ENCODE data around the gene TLR6. TPM values are rescaled to one million over a fixed set of nuclear protein-coding genes. Genes with fewer than 3 reads are reported as not detected.
A peak's percentile ranks its signal among the peaks of the same experiment; 100 is the strongest.

TLR6 gene
- total and polyA plus RNA-seq, 5 donors from 2014 or later, result 0.39 to 2.3 (median 0.85) TPM

DNA sequence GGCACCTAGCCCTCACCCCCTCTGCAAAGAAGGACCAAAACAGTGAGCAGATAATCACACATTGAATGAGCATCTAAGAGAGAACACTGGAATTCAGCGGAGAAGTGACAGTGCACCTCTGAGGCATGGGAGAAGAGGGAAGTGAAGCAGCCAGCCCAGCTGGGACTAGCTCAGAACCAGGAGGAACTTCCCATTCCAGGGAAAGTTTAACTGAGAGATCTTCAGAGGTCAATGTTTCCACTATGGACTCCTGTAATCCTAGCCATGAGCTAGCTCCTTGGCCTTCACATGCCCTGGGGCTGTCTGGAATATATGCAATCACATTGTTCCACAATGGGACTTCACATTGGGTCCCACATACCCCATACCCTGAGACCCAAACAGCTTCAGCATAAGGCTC, 24.4 kb downstream of the TLR6 start:
- DNase-seq (no peak), ATAC-seq (ENCODE audit: low read depth in 2 of 2) (no peak)
- H3K36me3 Mint-ChIP-seq, result peaks cover 22% of the 10 kb centered on the region
- peaks cover 10 to 12% of the 10 kb centered on the region in 2 experiments for H3K9me3 ChIP-seq (ENCODE audit: control insufficient read depth in 2 of 2, low read length in 2 of 2)
- H3K27me3 ChIP-seq (ENCODE audit: control insufficient read depth, insufficient read depth, low read length), result no peaks in the 10 kb centered on the region
- no peak overlapping the region for H3K27ac ChIP-seq (ENCODE audit: insufficient read depth, low read length, poor library complexity, severe bottlenecking)
- peaks cover 0 to 19% (median under 1%) of the 10 kb centered on the region in 4 donors for H3K4me1 Mint-ChIP-seq
- H3K4me3 ChIP-seq (ENCODE audit: low read depth, low read length), result no peak overlapping the region
- H3K4me1 ChIP-seq (ENCODE audit: control insufficient read depth, insufficient read depth, low read length, poor library complexity, severe bottlenecking), result peaks cover 2% of the 10 kb centered on the region
- no peaks in the 10 kb centered on the region for H3K36me3 ChIP-seq (ENCODE audit: control insufficient read depth, insufficient read depth, low read length)
- no peak overlapping the region for H3K27ac Mint-ChIP-seq
- H3K4me3 Mint-ChIP-seq, result no peak overlapping the region
- no peaks in the 10 kb centered on the region for H3K27me3 Mint-ChIP-seq
- peaks cover 0 to 21% (median 8%) of the 10 kb centered on the region in 7 donors for H3K9me3 Mint-ChIP-seq

- Mint-ChIP-seq H3K9me3 (peaks cover 0 to 21% (median 8%) of the 10 kb centered on the region in 7 donors), H3K4me1 (peaks cover 0 to 13% (median 0%) of the 10 kb centered on the region in 4 donors), H3K36me3 (peaks cover 25% of the 10 kb centered on the region), H3K4me3 (no peak overlapping the region), H3K27me3 (no peaks in the 10 kb centered on the region), H3K27ac (no peak overlapping the region)
- H3K27me3 ChIP-seq (ENCODE audit: control insufficient read depth, insufficient read depth, low read length), result no peaks in the 10 kb centered on the region
- peaks cover 10 to 12% of the 10 kb centered on the region in 2 experiments for H3K9me3 ChIP-seq (ENCODE audit: control insufficient read depth in 2 of 2, low read length in 2 of 2)
- ATAC-seq (ENCODE audit: low read depth in 2 of 2) (no peak), DNase-seq (no peak)
- H3K36me3 ChIP-seq (ENCODE audit: control insufficient read depth, insufficient read depth, low read length), result no peaks in the 10 kb centered on the region
- H3K27ac ChIP-seq (ENCODE audit: insufficient read depth, low read length, poor library complexity, severe bottlenecking), result no peak overlapping the region
- no peak overlapping the region for H3K4me3 ChIP-seq (ENCODE audit: low read depth, low read length)
- H3K4me1 ChIP-seq (ENCODE audit: control insufficient read depth, insufficient read depth, low read length, poor library complexity, severe bottlenecking), result no peaks in the 10 kb centered on the region
Measured at GRCh38 chr4:38831653-38832052, 25.0 kb downstream of the TLR6 start.

GRCh38 chr4:38829237-38829636, 27.4 kb downstream of the TLR6 start:
- no peaks in the 10 kb centered on the region for H3K27me3 Mint-ChIP-seq
- H3K4me3 Mint-ChIP-seq, result no peak overlapping the region
- Histone ChIP-seq H3K4me3 (ENCODE audit: low read depth, low read length) (no peak overlapping the region), H3K27me3 (ENCODE audit: control insufficient read depth, insufficient read depth, low read length) (no peaks in the 10 kb centered on the region), H3K9me3 (ENCODE audit: control insufficient read depth in 2 of 2, low read length in 2 of 2) (peaks cover under 1% of the 10 kb centered on the region in 2 experiments), H3K36me3 (ENCODE audit: control insufficient read depth, insufficient read depth, low read length) (no peaks in the 10 kb centered on the region), H3K27ac (ENCODE audit: insufficient read depth, low read length, poor library complexity, severe bottlenecking) (no peak overlapping the region), H3K4me1 (ENCODE audit: control insufficient read depth, insufficient read depth, low read length, poor library complexity, severe bottlenecking) (no peaks in the 10 kb centered on the region)
- peaks cover 0 to 7% (median 2%) of the 10 kb centered on the region in 7 donors for H3K9me3 Mint-ChIP-seq
- peaks cover 22% of the 10 kb centered on the region for H3K36me3 Mint-ChIP-seq
- DNase-seq (no peak), ATAC-seq (ENCODE audit: low read depth in 2 of 2) (no peak)
- H3K27ac Mint-ChIP-seq, result no peak overlapping the region
- H3K4me1 Mint-ChIP-seq, result peaks cover 0 to 10% (median 0%) of the 10 kb centered on the region in 4 donors

DNA sequence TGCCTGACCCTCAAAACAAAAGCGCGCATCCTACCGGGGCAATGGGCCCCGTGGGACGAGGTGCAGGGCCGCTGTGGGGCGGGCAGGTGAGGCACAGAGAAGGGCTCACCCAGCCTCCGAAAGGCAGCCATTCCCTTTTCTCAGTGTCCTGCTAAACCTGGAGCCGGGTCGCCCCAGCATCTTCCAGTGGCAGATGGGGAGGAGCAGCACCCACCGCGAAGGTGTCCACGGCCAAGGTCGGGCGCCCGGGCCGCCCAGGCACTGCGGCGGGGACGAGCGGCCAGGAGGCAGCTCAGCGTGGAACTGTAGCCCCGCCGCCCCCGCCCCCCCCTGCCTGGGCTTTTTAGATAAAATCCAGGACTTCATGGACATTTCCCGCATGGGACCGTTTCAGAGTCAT, 32.9 kb downstream of the TLR6 start:
- H3K27ac Mint-ChIP-seq, result no peak overlapping the region
- Histone ChIP-seq H3K4me1 (ENCODE audit: control insufficient read depth, insufficient read depth, low read length, poor library complexity, severe bottlenecking) (no peaks in the 10 kb centered on the region), H3K4me3 (ENCODE audit: low read depth, low read length) (no peak overlapping the region), H3K27ac (ENCODE audit: insufficient read depth, low read length, poor library complexity, severe bottlenecking) (no peak overlapping the region), H3K27me3 (ENCODE audit: control insufficient read depth, insufficient read depth, low read length) (no peaks in the 10 kb centered on the region), H3K9me3 (ENCODE audit: control insufficient read depth in 2 of 2, low read length in 2 of 2) (peaks cover 0 to 5% of the 10 kb centered on the region in 2 experiments), H3K36me3 (ENCODE audit: control insufficient read depth, insufficient read depth, low read length) (peaks cover 2% of the 10 kb centered on the region)
- DNase-seq (no peak), ATAC-seq (ENCODE audit: low read depth in 2 of 2) (no peak)
- peaks cover 27% of the 10 kb centered on the region for H3K36me3 Mint-ChIP-seq
- peaks cover 0 to 12% (median 7%) of the 10 kb centered on the region in 7 donors for H3K9me3 Mint-ChIP-seq
- no peak overlapping the region for H3K4me3 Mint-ChIP-seq
- peaks cover 4% of the 10 kb centered on the region for H3K27me3 Mint-ChIP-seq
- H3K4me1 Mint-ChIP-seq, result peaks cover 9 to 13% (median 11%) of the 10 kb centered on the region in 4 donors

DNA sequence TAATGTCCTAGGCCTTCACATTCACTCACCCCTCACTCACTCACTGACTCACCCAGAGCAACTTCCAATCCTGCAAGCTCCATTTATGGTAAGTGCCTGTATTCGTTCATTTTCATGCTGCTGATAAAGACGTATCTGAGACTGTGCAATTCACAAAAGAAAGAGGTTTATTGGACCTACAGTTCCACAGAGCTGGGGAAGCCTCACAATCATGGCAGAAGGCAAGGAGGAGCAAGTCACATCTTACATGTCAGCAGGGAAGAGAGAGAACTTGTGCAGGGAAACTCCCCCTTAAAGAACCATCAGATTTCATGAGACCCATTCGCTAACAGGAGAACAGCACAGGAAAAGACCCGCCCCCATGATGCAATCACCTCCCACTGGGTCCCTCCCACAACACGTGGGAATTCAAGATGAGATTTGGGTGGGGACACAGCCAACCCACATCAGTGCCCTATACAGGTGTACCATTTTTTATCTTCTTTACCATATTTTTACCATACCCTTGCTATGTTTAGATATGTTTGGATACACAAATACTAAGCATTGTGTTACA, 33.8 kb downstream of the TLR6 start:
- no peak overlapping the region for H3K27ac Mint-ChIP-seq
- no peak for ATAC-seq (ENCODE audit: low read depth in 2 of 2)

DNA sequence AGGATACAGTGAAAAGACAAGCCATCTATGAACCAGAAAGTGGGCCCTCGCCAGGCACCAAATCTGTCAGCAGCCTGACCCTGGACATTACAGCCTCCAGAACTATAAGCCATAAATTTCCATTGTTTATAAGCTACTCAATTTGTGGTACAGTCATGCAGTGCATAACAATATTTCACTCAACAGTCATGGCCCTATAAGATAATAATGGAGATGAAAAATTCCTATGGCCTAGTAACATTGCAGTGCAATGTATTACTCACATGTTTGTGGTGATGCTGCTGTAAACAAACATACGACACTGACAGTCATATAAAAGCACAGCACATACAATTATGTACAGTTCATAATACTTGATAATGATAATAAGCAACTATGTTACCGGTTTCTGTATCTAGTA, 34.9 kb downstream of the TLR6 start:
- Mint-ChIP-seq H3K36me3 (peaks cover 21% of the 10 kb centered on the region), H3K4me3 (no peak overlapping the region), H3K27me3 (peaks cover 4% of the 10 kb centered on the region), H3K9me3 (peaks cover 0 to 12% (median 7%) of the 10 kb centered on the region in 7 donors), H3K4me1 (peaks cover 9 to 13% (median 11%) of the 10 kb centered on the region in 4 donors), H3K27ac (no peak overlapping the region)
- H3K36me3 ChIP-seq (ENCODE audit: control insufficient read depth, insufficient read depth, low read length), result peaks cover 2% of the 10 kb centered on the region
- H3K27ac ChIP-seq (ENCODE audit: insufficient read depth, low read length, poor library complexity, severe bottlenecking), result no peak overlapping the region
- no peaks in the 10 kb centered on the region for H3K4me1 ChIP-seq (ENCODE audit: control insufficient read depth, insufficient read depth, low read length, poor library complexity, severe bottlenecking)
- H3K27me3 ChIP-seq (ENCODE audit: control insufficient read depth, insufficient read depth, low read length), result no peaks in the 10 kb centered on the region
- no peak overlapping the region for H3K4me3 ChIP-seq (ENCODE audit: low read depth, low read length)
- H3K9me3 ChIP-seq (ENCODE audit: control insufficient read depth in 2 of 2, low read length in 2 of 2), result peaks cover 0 to 5% of the 10 kb centered on the region in 2 experiments
- ATAC-seq (ENCODE audit: low read depth in 2 of 2) (no peak), DNase-seq (no peak)

More for the DNA sequence above, 33.8 kb downstream of the TLR6 start:
- no peak overlapping the region for H3K27ac ChIP-seq (ENCODE audit: insufficient read depth, low read length, poor library complexity, severe bottlenecking)
- no peaks in the 10 kb centered on the region for H3K4me1 ChIP-seq (ENCODE audit: control insufficient read depth, insufficient read depth, low read length, poor library complexity, severe bottlenecking)
- H3K36me3 Mint-ChIP-seq, result peaks cover 27% of the 10 kb centered on the region
- no peak overlapping the region for H3K4me3 ChIP-seq (ENCODE audit: low read depth, low read length)
- peaks cover 0 to 5% of the 10 kb centered on the region in 2 experiments for H3K9me3 ChIP-seq (ENCODE audit: control insufficient read depth in 2 of 2, low read length in 2 of 2)
- peaks cover 2% of the 10 kb centered on the region for H3K36me3 ChIP-seq (ENCODE audit: control insufficient read depth, insufficient read depth, low read length)
- H3K4me1 Mint-ChIP-seq, result peaks cover 9 to 13% (median 11%) of the 10 kb centered on the region in 4 donors
- DNase-seq, result no peak
- H3K27me3 Mint-ChIP-seq, result peaks cover 4% of the 10 kb centered on the region
- H3K4me3 Mint-ChIP-seq, result no peak overlapping the region
- H3K9me3 Mint-ChIP-seq, result peaks cover 0 to 12% (median 7%) of the 10 kb centered on the region in 7 donors
- no peaks in the 10 kb centered on the region for H3K27me3 ChIP-seq (ENCODE audit: control insufficient read depth, insufficient read depth, low read length)

GRCh38 chr4:38820329-38821061, 36.1 kb downstream of the TLR6 start:
- peaks cover 9 to 13% (median 11%) of the 10 kb centered on the region in 4 donors for H3K4me1 Mint-ChIP-seq
- ATAC-seq (ENCODE audit: low read depth in 2 of 2) (no peak), DNase-seq (no peak)
- H3K9me3 ChIP-seq (ENCODE audit: control insufficient read depth in 2 of 2, low read length in 2 of 2), result peaks cover under 1 to 5% of the 10 kb centered on the region in 2 experiments
- H3K4me3 ChIP-seq (ENCODE audit: low read depth, low read length), result no peak overlapping the region
- peaks cover 2% of the 10 kb centered on the region for H3K36me3 ChIP-seq (ENCODE audit: control insufficient read depth, insufficient read depth, low read length)
- H3K27me3 ChIP-seq (ENCODE audit: control insufficient read depth, insufficient read depth, low read length), result no peaks in the 10 kb centered on the region
- no peak overlapping the region for H3K4me3 Mint-ChIP-seq
- H3K9me3 Mint-ChIP-seq, result peaks cover 0 to 20% (median 9%) of the 10 kb centered on the region in 7 donors
- H3K27ac Mint-ChIP-seq, result peak overlapping the region in 1 of 3 donors; percentile 72
- peaks cover 4% of the 10 kb centered on the region for H3K27me3 Mint-ChIP-seq
- peaks cover 14% of the 10 kb centered on the region for H3K36me3 Mint-ChIP-seq
- no peaks in the 10 kb centered on the region for H3K4me1 ChIP-seq (ENCODE audit: control insufficient read depth, insufficient read depth, low read length, poor library complexity, severe bottlenecking)
- no peak overlapping the region for H3K27ac ChIP-seq (ENCODE audit: insufficient read depth, low read length, poor library complexity, severe bottlenecking)

Data from CD4-positive, CD25-positive, alpha-beta regulatory T cell (primary cell).